K562 (cell line): ENCODE measurements around the gene MYO3B. TPM values are rescaled to one million over a fixed set of nuclear protein-coding genes. Genes with fewer than 3 reads are reported as not detected.

Source experiments
- ADNP ChIP-seq: fragments of 200-800 bp; sonication (Bioruptor generic); IDR thresholded peaks from 2 replicates; pipeline ENCODE4 v1.6.1; 2016; ENCODE audit warnings: missing genetic modification characterization, missing compliant biosample characterization
- CTBP1 ChIP-seq: fragments of 450-650 bp; IDR thresholded peaks from 2 replicates; pipeline ENCODE4 v1.6.1; 2016; ENCODE audit warnings: borderline replicate concordance
- FOXA3 ChIP-seq, 2 experiments: fragments of 450-650 bp in 1 of 2; sonication (generic) in 1 of 2; formaldehyde crosslinking; IDR thresholded peaks in 1 of 2; conservative IDR thresholded peaks in 1 of 2; 2 replicates each; pipeline versions ENCODE4 v1.4.0 to v1.8.0; 2020 to 2022; ENCODE audit warnings: mild to moderate bottlenecking in 2 of 2, missing genetic modification reagents in 1 of 2
- GTF2A2 ChIP-seq: IDR thresholded peaks from 2 replicates; pipeline ENCODE4 v1.6.1; 2016; ENCODE audit warnings: mild to moderate bottlenecking, missing genetic modification characterization, missing compliant biosample characterization
- JUND ChIP-seq, 2 experiments: IDR thresholded peaks; 2 replicates in 1 of 2; 3 replicates in 1 of 2; pipeline ENCODE4 v1.6.1; 2011; ENCODE audit warnings: borderline replicate concordance in 2 of 2, low read depth in 2 of 2, low read length in 2 of 2, improper control_type of control experiment in 1 of 2, missing biosample characterization in 1 of 2, missing genetic modification characterization in 1 of 2, missing genetic modification reagents in 1 of 2
- MEIS2 ChIP-seq: fragments of 450-650 bp; IDR thresholded peaks from 2 replicates; pipeline ENCODE4 v1.6.1; 2014; ENCODE audit warnings: mild to moderate bottlenecking; ENCODE audit not compliant: partially characterized antibody
- NFRKB ChIP-seq: fragments of 450-650 bp; IDR thresholded peaks from 2 replicates; pipeline ENCODE4 v1.6.1; 2016; ENCODE audit warnings: low read depth
- PCBP2 ChIP-seq: fragments of 200-400 bp; formaldehyde crosslinking; IDR thresholded peaks from 2 replicates; pipeline ENCODE4 v1.6.1; 2018; ENCODE audit warnings: low read length, low read depth, mild to moderate bottlenecking, moderate library complexity; ENCODE audit not compliant: poor library complexity, severe bottlenecking
- PRDM10 ChIP-seq: fragments of 450-650 bp; IDR thresholded peaks from 2 replicates; pipeline ENCODE4 v1.6.1; 2018; ENCODE audit not compliant: partially characterized antibody
- PTRF ChIP-seq: fragments of 450-650 bp; IDR thresholded peaks from 2 replicates; pipeline ENCODE4 v1.6.1; 2016; ENCODE audit warnings: mild to moderate bottlenecking, missing genetic modification characterization, missing compliant biosample characterization
- RBM15 ChIP-seq: fragments of 200-400 bp; formaldehyde crosslinking; IDR thresholded peaks from 2 replicates; pipeline ENCODE4 v1.6.1; 2018; ENCODE audit warnings: mild to moderate bottlenecking, low read length, moderate library complexity; ENCODE audit not compliant: insufficient read depth
- SMARCE1 ChIP-seq: fragments of 450-650 bp; IDR thresholded peaks from 2 replicates; pipeline ENCODE4 v1.7.1; 2016; ENCODE audit warnings: mild to moderate bottlenecking
- TAF7 ChIP-seq: fragments of 450-650 bp; IDR thresholded peaks from 2 replicates; pipeline ENCODE4 v1.6.1; 2016; ENCODE audit warnings: missing genetic modification characterization, missing compliant biosample characterization
- ZFP30 ChIP-seq: fragments of 250-450 bp; sonication (Bioruptor Pico); IDR thresholded peaks from 2 replicates; pipeline ENCODE4 v1.8.0; 2022; ENCODE audit warnings: moderate library complexity, mild to moderate bottlenecking, inconsistent platforms, borderline replicate concordance
- ZNF311 ChIP-seq: fragments of 250-450 bp; sonication (Bioruptor Pico); IDR thresholded peaks from 2 replicates; pipeline ENCODE4 v1.4.0; 2020; ENCODE audit warnings: mild to moderate bottlenecking, moderate library complexity
- ZNF316 ChIP-seq: fragments of 450-650 bp; IDR thresholded peaks from 2 replicates; pipeline ENCODE4 v1.6.1; 2016
- polyA plus RNA-seq, 8 experiments: library from polyadenylated mRNA; depleted of rRNA in 4 of 8; stranded (reverse) in 5 of 8; unstranded in 3 of 8; fragments of >200 nt; fragmentation: Nextera tagmentation in 2 of 8; fragmentation: Illumina TruSeq in 1 of 8; extraction: Ambion mirVana in 2 of 8; extraction: Trizol in 1 of 8; gene quantifications; 2 replicates each; pipeline versions ENCODE4 v1.2.1 to v1.2.3, GENCODE V29; 2011 to 2014; ENCODE audit warnings: inconsistent platforms in 1 of 8, missing spikeins in 1 of 8
- total RNA-seq, 7 experiments: library from RNA; depleted of rRNA in 6 of 7; stranded (reverse); fragments of >200 nt in 6 of 7; fragmentation: Illumina TruSeq in 2 of 7; extraction: Trizol in 2 of 7; gene quantifications; 2 replicates each; pipeline versions ENCODE4 v1.2.1 to v1.2.3, GENCODE V29; 2011 to 2021; ENCODE audit warnings: low replicate concordance in 1 of 7
- TF ChIP-seq, protein P1 (sequence below): fragments of 200-800 bp; sonication (Bioruptor generic); IDR thresholded peaks from 2 replicates; pipeline ENCODE4 v1.6.1; 2017; ENCODE audit warnings: missing genetic modification characterization, missing compliant biosample characterization
- TF ChIP-seq, protein P2 (sequence below), 2 experiments: fragments of 250-450 bp in 1 of 2; fragments of 450-650 bp in 1 of 2; sonication (Bioruptor Pico) in 1 of 2; IDR thresholded peaks; 2 replicates each; pipeline versions ENCODE4 v1.6.1 to v1.8.0; 2016 to 2021; ENCODE audit warnings: mild to moderate bottlenecking in 2 of 2, moderate library complexity in 2 of 2, missing compliant biosample characterization in 1 of 2, missing genetic modification characterization in 1 of 2
- TF ChIP-seq, protein P3 (sequence below): IDR thresholded peaks from 2 replicates; pipeline ENCODE4 v1.6.1; 2012; ENCODE audit warnings: low read depth, low read length, improper control_type of control experiment, borderline replicate concordance

MYO3B gene
- total and polyA plus RNA-seq, 9 of the 15 experiments (the other 6 are each of a cell fraction or from before 2014, with no cell fraction given), result 2.7 to 6.5 (median 3.6) TPM

GRCh38 chr2:170243898-170244297 is 66.0 kb downstream of the MYO3B start (continued):
- TF ChIP-seq, protein P1, sequence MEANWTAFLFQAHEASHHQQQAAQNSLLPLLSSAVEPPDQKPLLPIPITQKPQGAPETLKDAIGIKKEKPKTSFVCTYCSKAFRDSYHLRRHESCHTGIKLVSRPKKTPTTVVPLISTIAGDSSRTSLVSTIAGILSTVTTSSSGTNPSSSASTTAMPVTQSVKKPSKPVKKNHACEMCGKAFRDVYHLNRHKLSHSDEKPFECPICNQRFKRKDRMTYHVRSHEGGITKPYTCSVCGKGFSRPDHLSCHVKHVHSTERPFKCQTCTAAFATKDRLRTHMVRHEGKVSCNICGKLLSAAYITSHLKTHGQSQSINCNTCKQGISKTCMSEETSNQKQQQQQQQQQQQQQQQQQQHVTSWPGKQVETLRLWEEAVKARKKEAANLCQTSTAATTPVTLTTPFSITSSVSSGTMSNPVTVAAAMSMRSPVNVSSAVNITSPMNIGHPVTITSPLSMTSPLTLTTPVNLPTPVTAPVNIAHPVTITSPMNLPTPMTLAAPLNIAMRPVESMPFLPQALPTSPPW (CRISPR knock-in tag), result peak; percentile 39; the same call in 1 of the 2 replicates
- TF ChIP-seq SMARCE1 (peak; percentile 51; the same call in 1 of the 2 replicates), NFRKB (0 out of 2 replicates have a peak, but pooled peaks have one; percentile 17), JUND (IDR thresholded peaks at IDR 0.05; ENCODE audit: borderline replicate concordance, low read depth, low read length) (peak; percentile 42; the same call in 1 of the 2 replicates), JUND (tag; IDR thresholded peaks at IDR 0.05; ENCODE audit: borderline replicate concordance, low read depth, low read length) (no peak), ADNP (tag) (no peak), FOXA3 (CRISPR knock-in tag; conservative IDR thresholded peaks at IDR 0.05 in 1 of 2, IDR thresholded peaks at IDR 0.05 in 1 of 2) (no peak), ZNF311 (peak; percentile 18; the same call in 1 of the 2 replicates), GTF2A2 (tag) (no peak), ZNF316 (no peak), PTRF (tag) (0 out of 2 replicates have a peak, but pooled peaks have one; percentile 39), RBM15 (no peak), PRDM10 (no peak), MEIS2 (peak; percentile 1), CTBP1 (peak; percentile 42), PCBP2 (no peak), TAF7 (tag) (0 out of 2 replicates have a peak, but pooled peaks have one; percentile 19), ZFP30 (CRISPR knock-in tag) (no peak)
- TF ChIP-seq, protein P2, sequence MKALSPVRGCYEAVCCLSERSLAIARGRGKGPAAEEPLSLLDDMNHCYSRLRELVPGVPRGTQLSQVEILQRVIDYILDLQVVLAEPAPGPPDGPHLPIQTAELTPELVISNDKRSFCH (CRISPR knock-in tag; IDR thresholded peaks at IDR 0.05), result no peak
- TF ChIP-seq, protein P2 (tag; IDR thresholded peaks at IDR 0.05), result peak; percentile 64; the same call in 1 of the 2 replicates
- TF ChIP-seq, protein P3, sequence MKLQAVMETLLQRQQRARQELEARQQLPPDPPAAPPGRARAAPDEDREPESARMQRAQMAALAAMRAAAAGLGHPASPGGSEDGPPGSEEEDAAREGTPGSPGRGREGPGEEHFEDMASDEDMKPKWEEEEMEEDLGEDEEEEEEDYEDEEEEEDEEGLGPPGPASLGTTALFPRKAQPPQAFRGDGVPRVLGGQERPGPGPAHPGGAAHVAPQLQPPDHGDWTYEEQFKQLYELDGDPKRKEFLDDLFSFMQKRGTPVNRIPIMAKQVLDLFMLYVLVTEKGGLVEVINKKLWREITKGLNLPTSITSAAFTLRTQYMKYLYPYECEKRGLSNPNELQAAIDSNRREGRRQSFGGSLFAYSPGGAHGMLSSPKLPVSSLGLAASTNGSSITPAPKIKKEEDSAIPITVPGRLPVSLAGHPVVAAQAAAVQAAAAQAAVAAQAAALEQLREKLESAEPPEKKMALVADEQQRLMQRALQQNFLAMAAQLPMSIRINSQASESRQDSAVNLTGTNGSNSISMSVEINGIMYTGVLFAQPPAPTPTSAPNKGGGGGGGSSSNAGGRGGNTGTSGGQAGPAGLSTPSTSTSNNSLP, result no peak
